Calu3 (cell line): ENCODE measurements around the gene MINDY4. TPM values are rescaled to one million over a fixed set of nuclear protein-coding genes. Genes with fewer than 3 reads are reported as not detected.

ENCODE experiments used
- BruUV-seq: library from RNA; stranded (reverse); fragments of 400-500 nt; replicated peaks from 2 replicates; lab custom pipeline; 2021; lab: Mats Ljungman, UMichigan
- CTCF ChIA-PET: fragments of 300-600 bp; sonication (Branson Sonifier 250); formaldehyde crosslinking; loops from one replicate; lab custom pipeline; 2022; ENCODE audit warnings: antibody characterized with exemption; lab: Charles Lee
- DNase-seq: peaks from one replicate; pipeline ENCODE4 v3.0.0; 2022
- H3K27ac Mint-ChIP-seq: one replicate; pipeline ENCODE4 v1.8.0; 2022; ENCODE audit warnings: mixed read lengths; ENCODE audit not compliant: unreplicated experiment
- H3K27me3 Mint-ChIP-seq: one replicate; pipeline ENCODE4 v1.8.0; 2022; ENCODE audit warnings: mixed read lengths; ENCODE audit not compliant: unreplicated experiment
- H3K36me3 Mint-ChIP-seq: one replicate; pipeline ENCODE4 v1.8.0; 2022; ENCODE audit warnings: mild to moderate bottlenecking, moderate library complexity, mixed read lengths; ENCODE audit not compliant: insufficient read depth, unreplicated experiment
- H3K4me1 Mint-ChIP-seq: one replicate; pipeline ENCODE4 v1.8.0; 2022; ENCODE audit warnings: mild to moderate bottlenecking, low read depth, mixed read lengths; ENCODE audit not compliant: unreplicated experiment
- H3K4me3 Mint-ChIP-seq: one replicate; pipeline ENCODE4 v1.8.0; 2022; ENCODE audit warnings: mild to moderate bottlenecking, low read depth, moderate library complexity, mixed read lengths; ENCODE audit not compliant: unreplicated experiment
- H3K9me3 Mint-ChIP-seq: one replicate; pipeline ENCODE4 v1.8.0; 2022; ENCODE audit warnings: low read depth, mixed read lengths; ENCODE audit not compliant: unreplicated experiment
- CTCF ChIP-seq: fragments of 200-600 bp; IDR thresholded peaks from one replicate; pipeline ENCODE4 v1.8.0; 2022; ENCODE audit warnings: antibody characterized with exemption; ENCODE audit not compliant: unreplicated experiment
- intact Hi-C: fragments of 100-400 bp; cut with micrococcal nuclease; formaldehyde crosslinking; loops from one replicate; pipeline ENCODE4 v1.10.0; 2022; ENCODE audit not compliant: unreplicated experiment
- total RNA-seq: library from RNA; stranded (reverse); gene quantifications from 2 replicates; pipeline ENCODE4 v1.2.3, GENCODE V29; 2022

The MINDY4 gene
- total RNA-seq, 1 experiment from 2014 or later, result 12.4 TPM

GRCh38 chr7:30910411-30911073, 139.3 kb downstream of the MINDY4 start:
- intact Hi-C loops, result no loop called here
- TF ChIP-seq CTCF, result no peak
- no peak overlapping the region for H3K27ac Mint-ChIP-seq
- no peak for DNase-seq
- H3K4me1 Mint-ChIP-seq, result peaks cover 42% of the 10 kb centered on the region
- H3K4me3 Mint-ChIP-seq, result no peak overlapping the region
- no peaks in the 10 kb centered on the region for H3K27me3 Mint-ChIP-seq
- H3K36me3 Mint-ChIP-seq, result peaks cover 4% of the 10 kb centered on the region
- H3K9me3 Mint-ChIP-seq, result no peaks in the 10 kb centered on the region
- CTCF ChIA-PET, result no interaction called here
- BruUV-seq, result no TSS peak

- CTCF ChIA-PET, result interaction anchor here (1.7 to 2.2 kb wide), 2 partner anchors 14 to 23 kb away, joined by 5 to 6 read pairs; no protein-coding TSS in a partner anchor
- no peak overlapping the region for H3K4me3 Mint-ChIP-seq
- H3K27ac Mint-ChIP-seq, result no peak overlapping the region
- intact Hi-C loops, result no loop called here
- no peak for TF ChIP-seq CTCF
- DNase-seq, result no peak
- no peaks in the 10 kb centered on the region for H3K9me3 Mint-ChIP-seq
- H3K4me1 Mint-ChIP-seq, result peaks cover 41% of the 10 kb centered on the region
- H3K36me3 Mint-ChIP-seq, result peaks cover 4% of the 10 kb centered on the region
- BruUV-seq, result no TSS peak
- H3K27me3 Mint-ChIP-seq, result no peaks in the 10 kb centered on the region
These were observed 139.9 kb downstream of the MINDY4 start for GRCh38 chr7:30911133-30911532.

- no peak within 1 kb of the TSS for H3K4me3 Mint-ChIP-seq
- BruUV-seq, result no TSS peak
- no peak for DNase-seq
These were observed 140.3 kb downstream of the MINDY4 start, which contains the start of gene AQP1 for GRCh38 chr7:30911561-30911969. TSS of gene AQP1 (plus strand) at chr7:30911853. CDS start at chr7:30911910, 57 bp downstream.

More at GRCh38 chr7:30911561-30911969, 140.3 kb downstream of the MINDY4 start, which contains the start of gene AQP1:
- Mint-ChIP-seq H3K4me1 (peaks cover 39% of the 10 kb centered on the region), H3K36me3 (peaks cover 4% of the 10 kb centered on the region), H3K9me3 (no peaks in the 10 kb centered on the region), H3K27me3 (no peaks in the 10 kb centered on the region), H3K27ac (peak within 1 kb of the TSS; percentile 60)
- intact Hi-C loops, result no loop called here
- TF ChIP-seq CTCF, result no peak
- CTCF ChIA-PET, result interaction anchor here (1.4 to 2.2 kb wide), 3 partner anchors 14 to 27 kb away, joined by 5 to 6 read pairs (median 6); no protein-coding TSS in a partner anchor
